Stimulated activated CD8-positive, alpha-beta memory T cell treated with anti-CD3 and anti-CD28 coated beads, Interleukin-7, amount 100 ng/mL, for 24 hours (primary cell): Measurements from ENCODE around the gene AGMO.

Source experiments
- DNase-seq: peaks from one replicate; pipeline ENCODE4 v3.0.0-alpha.2; 2020; ENCODE audit warnings: low read depth

AGMO gene

DNA sequence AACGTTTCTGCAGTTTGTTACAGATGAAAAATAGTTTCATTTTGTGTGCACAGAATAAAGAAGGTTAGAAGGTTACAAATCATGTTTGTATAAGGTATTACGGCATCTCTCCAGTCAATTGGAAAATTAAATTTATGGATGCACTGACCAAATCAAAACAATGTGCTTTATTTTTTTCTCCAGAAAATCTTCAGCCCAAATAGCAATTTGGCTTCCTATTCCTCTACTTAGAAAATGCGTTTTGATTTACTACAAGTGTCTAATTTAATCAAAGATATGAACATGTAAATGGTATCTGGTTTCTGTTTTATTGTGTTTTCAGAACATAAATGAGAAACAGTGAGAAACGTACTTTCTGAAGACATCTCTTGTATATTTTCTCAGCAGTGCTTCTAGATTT lies 63.4 kb downstream of the AGMO start:
- DNase-seq: no peak

DNA sequence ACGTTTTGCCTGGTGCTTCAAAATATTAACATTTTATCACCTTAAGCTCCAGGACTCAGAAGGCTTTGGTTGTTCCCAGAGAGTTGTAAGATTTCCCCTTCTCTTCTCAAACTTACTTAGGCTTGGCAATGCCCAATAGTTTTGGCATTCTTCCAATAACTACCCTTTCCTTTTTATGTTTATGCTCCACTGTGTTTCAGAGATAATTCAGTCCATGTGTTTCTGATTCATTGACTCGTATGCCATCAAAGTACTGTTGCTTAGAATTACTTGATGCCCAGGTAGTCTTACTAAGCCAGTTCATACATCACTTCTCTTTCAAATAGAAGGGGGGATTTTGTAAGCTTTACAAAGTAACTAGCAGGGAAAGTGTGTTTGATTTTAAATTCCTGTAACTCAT lies 66.6 kb downstream of the AGMO start:
- no peak for DNase-seq

DNA sequence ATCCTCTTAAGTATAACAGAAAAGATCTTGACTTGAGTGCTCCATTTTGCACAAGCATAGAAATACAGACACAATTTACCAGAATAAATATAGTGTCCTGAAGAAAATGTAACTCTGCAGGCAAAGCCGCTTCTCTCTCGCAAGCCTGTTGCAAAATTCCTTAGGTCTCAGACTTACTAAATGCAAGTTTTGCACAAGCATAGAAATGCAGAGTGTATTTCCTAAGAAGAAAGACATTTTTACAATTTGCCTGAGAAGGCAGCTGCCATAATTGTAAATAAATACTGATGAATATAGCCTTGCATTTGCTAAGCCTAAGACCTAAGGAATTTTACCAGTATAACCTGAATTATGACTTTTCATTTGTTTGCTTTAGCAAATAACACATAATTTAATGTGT lies 67.1 kb downstream of the AGMO start:
- no peak for DNase-seq

DNA sequence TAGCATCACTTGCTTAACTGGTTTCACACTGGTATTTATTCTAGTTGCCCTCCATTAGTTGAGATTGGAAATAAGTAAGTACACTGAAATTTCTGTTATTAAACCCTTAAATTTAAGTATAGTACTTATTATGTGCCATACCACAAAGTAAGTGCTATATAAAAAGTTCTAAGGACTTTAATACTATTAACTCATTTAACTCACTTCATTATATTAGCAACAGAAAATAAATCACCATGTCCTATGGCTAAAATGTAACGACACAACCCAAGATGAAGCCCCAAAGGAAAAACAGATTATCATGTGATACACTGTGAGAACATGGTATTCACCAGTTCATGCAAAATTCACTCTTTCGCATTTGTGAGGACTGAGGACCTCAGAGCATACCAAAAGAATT lies 70.5 kb downstream of the AGMO start:
- no peak for DNase-seq

DNA sequence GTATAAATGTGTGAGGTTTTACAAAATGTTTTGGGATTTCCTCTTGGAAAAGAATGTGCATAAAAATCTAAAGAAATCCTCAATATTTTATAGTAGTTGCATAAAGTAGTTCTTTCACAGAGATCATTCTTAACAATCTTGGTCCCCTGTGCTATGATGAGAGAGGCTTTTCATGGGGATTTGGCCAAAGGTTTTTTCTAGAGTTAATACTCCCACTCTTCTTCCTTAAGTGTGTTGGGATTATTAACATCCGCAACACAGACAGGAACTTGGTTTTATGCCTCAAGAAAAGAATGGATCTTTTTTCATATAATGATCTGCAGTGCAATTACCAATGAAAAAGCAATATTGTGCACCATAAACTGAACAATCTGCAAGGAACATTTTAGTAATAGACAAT lies 71.5 kb downstream of the AGMO start:
- DNase-seq: no peak

DNA sequence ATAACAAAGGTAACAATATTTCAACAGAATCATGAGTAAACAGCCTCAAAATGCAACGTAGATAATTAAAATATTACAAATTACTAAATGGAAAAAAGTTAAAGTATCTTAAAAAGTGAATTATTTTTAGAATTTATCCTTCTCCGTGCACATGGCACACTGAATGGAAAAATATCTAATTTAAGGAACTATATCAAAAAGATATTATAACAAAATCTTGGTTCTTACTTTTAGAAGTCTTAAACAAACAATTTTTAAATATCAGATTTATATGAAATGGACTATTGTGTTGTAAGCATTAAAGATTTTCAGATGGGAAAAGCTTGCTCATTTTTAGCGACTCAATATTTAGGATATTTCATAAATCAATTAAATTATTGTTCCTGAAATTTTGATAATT lies 72.0 kb downstream of the AGMO start:
- no peak for DNase-seq

DNA sequence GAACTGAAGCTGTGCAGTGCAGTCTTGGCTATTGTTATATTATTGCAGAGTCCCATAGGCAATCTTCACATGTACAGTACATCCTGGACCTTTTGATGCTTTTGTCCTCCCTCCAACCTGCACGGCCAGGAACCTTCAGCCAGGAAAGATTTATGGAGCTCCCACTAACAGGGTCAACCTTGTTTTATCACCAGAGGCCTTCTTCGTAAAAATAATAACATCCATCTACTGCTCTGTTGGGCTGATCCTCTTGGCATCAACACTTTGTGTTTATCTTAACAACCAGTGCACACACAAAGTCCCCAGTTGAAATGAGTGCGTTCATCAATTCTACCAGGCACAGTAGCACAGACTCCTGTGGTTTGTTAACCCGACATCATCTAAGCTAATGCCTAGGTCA lies 72.4 kb downstream of the AGMO start:
- no peak for DNase-seq

DNA sequence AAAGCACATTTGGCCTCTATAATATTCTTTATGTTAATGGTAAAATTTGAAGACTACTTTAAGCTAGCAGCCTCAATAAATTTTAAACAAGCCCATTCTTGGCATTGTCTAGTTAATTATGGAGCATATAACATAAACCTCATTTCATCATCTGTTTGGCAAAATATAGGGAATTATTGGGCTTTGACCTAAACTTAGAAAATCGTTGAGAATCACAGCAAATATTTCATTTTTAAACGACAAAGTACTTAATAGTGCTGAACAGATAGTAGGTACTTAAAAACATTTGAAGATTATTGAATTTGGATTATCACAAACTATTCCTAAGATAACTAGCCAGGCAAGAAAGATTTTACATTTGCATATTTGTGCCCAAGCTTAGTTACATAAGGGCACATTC lies 73.4 kb downstream of the AGMO start:
- no peak for DNase-seq

DNA sequence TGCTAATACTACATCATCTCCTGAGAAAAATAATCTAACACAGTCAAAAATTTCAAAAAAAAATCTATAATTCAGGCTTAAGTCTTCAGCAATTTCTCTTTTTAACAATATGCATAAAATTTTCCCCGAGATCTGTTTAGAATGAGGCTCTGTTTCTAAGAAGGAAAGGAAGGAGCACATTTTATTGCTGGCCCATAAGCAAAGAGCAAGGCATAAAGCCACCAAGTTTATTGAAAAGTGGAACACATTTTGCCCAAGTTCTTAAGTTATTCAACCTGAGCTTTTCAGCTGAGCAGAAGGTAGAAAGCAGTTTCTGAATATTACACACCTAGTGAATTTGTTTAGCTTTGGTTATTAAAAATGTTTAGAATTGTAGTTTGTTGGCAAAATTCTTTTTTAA lies 73.9 kb downstream of the AGMO start:
- DNase-seq: no peak

DNA sequence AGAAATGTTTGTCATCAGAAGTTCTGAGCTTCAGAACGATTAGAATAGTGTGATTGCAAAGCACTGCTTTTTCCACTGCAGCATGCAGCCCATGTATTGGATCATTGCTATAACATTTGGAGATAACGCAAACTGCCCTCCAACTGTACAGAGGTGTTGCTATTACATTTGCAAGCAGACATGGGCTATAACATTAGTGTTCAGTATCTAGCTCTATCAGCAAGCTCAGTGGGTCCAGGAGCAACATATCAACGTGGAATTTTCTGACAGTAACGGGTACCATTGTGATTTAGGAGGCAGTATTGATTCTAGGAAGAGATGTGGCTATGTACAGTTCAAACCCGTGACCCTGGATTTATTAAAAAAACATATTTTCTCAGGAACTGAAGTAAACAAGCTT lies 75.8 kb downstream of the AGMO start:
- DNase-seq: no peak

DNA sequence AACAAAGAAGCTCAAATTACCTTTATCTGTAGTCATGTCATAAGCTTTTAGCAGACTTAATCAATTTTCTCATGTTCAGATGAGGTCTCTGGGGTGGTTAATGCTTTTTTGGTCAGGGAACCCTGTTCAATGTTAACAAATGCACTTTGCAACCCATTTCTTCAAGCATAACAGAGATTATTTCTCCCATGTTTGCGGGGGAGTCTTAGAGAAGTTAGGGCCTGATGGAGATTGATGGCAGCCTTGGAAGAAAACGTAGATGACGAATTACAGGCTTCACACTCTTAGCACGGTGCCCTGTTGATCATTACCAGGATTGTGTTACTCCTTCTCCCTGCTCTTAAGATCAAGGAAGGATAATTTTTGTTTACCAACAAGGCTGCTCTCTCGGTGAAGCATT lies 76.4 kb downstream of the AGMO start:
- DNase-seq: no peak

DNA sequence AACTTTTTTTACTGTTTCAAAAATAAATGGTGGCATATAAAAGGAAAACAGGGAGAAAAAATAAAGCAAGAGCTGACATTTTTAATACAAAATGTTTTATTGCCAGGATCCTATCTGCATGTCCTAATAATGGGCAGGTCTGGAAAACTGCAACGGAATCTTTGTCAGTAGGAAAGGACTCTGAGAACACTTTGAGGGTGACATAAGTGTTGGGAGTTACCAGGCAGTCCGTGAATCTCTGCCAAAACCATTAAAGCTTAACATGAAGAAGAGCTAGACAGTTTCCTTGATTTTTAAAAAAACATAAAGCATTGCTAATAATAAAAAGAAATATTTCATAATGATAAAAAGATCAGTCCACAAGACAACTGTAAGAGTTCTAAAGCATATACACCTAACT lies 80.7 kb downstream of the AGMO start:
- no peak for DNase-seq

DNA sequence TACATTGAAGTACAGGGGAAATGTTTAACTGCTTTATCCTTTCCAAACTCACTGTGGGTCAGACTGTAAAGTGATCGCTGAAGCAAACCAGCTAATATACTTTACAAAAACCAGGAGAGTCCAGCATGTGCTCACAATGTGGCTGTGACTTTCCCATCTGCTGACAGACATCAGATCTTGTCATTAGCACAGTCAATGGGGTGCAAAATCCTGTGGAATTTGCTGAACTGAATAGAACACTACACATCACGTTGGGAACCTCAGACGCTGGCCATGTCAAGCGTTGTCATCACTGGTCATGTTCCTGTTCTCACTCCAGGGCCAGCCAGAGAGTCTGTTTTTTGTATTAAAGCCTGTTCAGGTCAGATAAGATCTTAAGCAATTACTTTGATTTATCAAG lies 83.4 kb downstream of the AGMO start:
- DNase-seq: no peak

DNA sequence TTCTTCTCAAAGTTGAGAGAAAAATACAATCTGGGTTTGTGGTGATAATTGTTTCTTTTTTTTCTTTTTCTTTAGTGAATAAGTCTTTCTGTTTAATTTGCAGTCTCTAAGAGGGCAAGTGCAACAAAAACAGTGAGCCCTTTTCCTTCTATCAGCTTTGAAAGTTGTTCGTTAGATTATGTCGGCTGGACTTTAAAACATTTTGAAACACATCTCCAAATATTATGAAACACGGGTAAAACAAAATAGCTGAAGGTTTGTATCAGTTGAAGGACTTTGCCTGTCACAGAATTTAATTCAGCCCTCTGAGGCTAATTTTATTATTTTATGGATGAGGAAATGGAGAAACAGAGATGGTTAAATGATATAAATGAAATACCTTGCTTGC lies 85.3 kb downstream of the AGMO start:
- no peak for DNase-seq

DNA sequence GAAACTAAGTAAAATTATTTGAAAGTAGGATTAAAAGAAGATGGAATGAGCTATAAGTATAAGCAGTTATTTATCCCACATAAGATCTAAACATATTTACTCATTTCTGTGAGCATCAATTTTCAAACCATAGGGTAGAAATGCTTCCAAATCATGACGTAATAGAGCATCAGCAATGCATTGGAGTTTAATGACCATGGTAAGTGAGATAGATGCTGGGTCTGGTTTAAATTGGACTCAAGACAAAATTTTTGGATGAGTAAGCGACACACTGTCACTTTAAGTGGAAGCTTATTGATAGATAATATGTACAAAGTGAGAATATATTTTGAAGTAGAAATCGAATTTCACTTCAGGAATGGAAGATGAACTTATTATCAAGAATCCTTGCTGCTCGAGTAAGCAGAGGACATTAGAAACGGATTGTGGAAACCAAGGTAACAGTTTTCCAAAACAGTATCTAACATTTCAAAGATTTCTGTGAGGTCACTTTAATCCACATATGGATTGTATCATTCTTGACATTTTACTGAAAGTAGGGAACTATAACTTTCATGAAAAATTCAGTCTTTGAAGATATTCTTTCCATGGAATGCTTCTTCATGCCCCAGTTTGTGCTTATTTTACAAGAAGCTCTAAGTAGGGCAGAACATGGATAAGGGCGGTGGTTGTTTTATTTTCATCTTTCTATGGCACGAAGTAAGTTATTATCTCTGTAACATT lies 85.8 kb downstream of the AGMO start:
- DNase-seq: no peak

DNA sequence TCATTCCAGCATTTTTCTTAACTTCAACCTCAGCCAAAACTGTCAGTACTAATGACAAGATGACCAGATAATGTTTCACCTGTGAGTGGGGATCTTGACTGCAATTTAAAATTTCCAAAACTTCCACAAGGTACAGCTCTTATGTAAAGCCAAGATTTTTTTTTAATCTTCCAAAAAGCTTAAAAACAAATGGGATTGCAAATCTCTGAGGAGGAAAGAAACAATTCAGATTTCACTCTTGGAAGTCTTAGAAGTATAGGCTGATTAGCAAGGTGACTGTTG lies 90.2 kb downstream of the AGMO start:
- DNase-seq: no peak

DNA sequence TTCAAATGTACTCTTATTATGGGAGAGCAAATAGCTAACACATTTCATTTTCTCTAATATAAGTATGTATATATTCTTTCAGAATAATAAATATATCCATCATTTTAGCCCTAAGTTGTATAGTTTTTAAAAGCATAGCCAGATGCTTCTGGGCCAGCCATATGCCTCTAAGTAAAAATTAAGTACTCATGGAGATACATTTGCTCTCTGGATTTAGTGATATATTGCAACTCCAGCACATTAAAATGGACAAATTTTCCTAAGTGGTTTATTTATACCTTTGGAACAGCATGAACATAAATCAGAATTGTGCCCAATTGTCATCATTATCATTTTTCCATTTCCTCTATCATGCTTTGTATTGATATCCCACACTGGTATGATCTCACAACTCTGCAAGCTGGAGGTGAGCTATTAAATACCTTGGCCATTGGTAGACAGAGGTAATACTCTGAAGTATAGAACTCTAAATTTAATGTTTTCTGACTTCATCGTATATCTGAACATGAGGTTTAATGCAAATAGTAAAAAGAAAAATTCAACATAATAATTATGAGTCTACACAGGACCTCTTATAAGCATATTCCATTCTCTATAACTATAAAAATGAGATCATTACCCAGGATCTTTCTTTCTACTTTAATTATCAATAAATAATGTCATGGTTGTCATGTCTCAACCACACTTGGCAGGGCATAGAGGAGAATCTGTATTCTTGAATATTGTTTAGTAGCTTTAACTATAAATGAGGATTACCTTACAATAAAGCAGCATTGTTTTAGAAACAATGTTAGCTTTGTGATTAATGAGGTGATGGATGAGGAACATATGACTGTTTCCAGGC lies 90.8 kb downstream of the AGMO start:
- no peak for DNase-seq

DNA sequence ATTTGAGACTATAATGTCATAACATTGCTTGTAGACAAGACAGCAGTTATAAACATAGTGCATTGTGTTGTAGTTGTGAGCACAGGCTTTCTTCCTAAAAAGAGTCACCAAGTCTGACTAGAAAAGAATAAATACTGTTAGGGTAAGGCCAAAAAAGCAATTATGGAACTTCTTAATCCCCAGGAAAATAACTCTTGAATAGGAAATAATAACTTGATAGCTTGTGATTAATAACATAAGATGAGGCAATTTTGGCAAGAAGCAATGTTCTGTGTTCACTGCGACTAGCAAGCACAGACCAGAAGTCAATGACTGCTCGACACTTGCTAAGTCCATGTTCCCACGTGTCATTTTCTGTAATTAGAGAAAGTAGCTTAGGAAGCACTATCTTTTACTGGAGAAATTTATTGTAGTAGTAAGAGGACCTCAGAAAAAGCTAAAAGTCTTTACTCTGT lies 97.1 kb downstream of the AGMO start:
- no peak for DNase-seq

DNA sequence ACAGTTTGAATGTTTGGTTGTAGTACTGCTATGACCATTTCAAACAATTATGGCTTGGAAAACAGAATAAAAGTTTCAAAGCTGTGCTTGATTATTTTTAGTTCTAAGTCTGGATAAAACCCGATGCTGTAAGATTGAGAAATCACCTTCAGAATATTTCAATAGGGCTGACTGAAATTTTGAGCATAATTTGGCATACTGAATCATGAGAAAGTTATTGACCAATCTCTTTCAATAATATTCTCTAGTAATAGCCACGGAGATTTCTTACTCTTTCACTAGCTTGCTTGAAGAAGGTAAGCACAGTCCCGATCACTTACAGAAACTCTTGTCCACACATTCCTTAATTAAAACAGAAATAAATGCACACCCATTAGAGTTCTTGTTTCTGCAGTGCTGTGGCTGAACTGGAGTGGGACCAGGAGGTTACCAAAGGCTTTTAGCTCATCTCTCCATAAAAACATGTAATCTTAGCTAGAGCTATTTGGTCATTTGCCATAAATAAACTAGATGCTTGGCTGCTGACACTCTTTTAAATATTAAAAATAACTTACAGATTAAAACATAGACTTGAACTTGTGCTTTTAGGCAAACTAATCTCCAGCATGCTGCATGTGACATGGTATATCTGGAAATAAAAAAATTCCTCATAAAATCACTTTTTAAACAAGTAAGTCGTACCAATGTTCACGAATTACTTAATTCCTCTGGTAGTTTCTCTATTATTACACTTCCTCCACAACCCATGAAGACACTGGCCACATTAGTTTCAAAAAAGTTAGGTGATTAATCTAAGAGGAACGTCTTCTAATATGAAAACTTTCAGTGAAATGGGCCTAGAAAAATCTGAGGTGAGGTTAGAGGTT lies 97.8 kb downstream of the AGMO start:
- DNase-seq: no peak

DNA sequence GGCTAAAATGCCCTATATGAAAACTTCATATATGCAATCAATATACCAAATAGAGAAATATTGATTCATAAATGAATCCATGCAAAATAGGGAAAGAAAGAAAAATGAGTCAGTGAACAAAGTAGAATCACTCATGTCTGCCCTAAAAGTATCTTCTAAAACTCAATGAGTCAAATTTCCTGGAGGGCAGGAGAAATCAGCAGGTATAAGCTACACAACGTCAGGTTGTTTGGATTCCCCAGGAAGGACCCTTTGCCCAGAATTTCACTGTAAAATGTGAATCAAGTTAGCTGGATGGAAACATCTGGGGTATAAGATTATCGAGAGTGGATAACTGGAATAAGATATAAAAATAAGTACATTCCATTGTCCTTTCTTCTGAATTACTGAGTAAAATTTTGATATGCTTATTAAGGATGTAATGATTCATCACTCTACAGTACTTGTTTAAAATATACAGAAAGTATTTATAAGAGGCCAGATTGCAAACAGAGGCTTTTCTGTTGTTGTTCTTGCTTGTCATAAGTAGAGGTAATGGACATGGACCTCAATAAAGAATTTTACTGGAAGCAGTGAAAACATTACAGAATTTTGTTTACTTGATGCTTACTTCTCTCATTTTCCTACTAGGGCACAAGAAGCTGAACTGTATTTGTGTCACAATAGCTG lies 99.0 kb downstream of the AGMO start:
- no peak for DNase-seq

DNA sequence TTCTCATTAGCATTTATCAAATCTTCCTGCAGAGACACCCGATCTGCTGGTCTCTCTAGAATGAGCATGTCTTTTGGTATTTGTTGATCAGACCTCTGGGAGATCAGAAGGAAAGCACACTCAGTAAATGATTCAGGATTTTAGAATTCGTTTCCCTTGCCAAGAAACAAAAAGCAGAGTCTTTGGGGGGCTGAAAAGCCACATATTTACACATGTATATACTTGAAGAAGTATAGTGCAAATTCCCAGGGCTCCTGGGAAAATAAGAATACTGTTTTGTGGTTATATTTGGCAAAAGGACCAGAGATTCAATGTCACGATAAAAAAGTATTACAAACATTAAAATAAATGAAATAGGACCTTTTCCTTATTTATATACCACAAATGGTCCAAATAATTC lies 100.2 kb downstream of the AGMO start:
- DNase-seq: no peak

DNA sequence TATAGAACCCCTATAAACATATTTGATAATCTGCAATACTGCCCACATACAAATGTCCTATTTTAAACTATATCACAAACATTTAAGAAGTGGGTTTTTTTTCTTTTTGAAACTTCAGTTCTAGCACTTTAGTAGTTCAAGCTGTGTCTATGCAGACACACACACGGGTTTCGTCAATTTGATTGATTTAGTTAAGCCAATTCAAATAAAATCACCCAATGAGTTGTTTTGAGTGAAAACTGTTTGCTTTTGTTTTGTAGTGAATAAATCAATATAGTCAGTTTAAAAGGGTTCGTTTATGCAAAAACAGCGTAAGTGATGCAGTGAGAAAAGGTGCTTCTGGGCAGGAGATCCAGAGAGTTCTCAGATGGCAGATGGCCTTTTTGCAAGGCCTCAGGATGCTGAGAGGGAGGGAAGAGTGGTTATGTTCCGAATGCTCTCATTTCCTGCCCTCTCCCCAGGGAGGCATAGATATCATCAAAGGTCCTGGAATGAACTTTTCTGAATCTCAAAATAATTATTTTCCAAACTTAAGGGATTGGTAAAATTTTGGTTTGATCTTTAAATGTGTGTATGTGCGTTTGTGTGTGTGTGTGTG lies 102.7 kb downstream of the AGMO start:
- no peak for DNase-seq
